ENCODE measurements around the gene DMPK. TPM values are rescaled to one million over a fixed set of nuclear protein-coding genes. Genes with fewer than 3 reads are reported as not detected.

DMPK gene
- total and polyA plus RNA-seq, 9 of the 15 experiments (the other 6 are each of a cell fraction or from before 2014, with no cell fraction given) = 0.24 to 31.3 (median 7.3) TPM

DNA sequence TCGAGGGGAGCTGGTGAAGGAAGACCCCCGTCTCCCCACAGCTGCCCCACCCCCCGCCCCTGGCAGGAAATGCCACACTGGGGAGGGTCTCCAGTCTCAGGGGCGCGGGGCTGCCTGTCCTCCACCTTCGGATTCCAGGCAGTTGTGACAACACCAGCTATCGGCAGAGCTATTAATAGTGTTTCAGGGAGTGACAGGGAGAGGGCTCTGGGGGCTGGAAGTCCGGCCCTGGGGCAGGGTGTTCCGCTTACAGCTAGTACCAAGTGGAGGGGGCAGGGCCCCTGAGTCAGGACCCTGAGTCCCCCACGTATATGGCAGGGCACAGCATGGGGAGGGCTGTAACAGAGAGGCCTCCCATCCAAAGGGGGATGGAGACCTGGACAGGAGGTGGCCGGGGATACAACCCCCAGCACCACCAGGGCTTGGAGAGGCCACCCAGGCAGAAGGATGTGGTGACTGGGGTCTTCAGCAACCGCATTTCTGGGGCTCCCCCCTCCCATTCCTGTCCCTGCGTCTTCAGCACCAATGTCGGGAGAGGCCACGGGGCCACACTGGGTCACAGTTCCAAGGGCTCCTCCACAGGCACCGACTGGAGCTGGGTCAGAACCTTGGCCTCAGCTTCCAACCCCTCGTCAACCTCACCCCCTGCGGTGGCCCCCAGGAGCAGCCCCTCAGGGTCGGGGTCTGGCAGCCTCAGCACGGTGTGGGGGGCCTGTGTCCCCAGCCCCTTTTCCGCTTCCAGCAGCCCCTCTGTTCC lies 17.2 kb downstream of the DMPK start (continued):
- TF ChIP-seq, protein P1, sequence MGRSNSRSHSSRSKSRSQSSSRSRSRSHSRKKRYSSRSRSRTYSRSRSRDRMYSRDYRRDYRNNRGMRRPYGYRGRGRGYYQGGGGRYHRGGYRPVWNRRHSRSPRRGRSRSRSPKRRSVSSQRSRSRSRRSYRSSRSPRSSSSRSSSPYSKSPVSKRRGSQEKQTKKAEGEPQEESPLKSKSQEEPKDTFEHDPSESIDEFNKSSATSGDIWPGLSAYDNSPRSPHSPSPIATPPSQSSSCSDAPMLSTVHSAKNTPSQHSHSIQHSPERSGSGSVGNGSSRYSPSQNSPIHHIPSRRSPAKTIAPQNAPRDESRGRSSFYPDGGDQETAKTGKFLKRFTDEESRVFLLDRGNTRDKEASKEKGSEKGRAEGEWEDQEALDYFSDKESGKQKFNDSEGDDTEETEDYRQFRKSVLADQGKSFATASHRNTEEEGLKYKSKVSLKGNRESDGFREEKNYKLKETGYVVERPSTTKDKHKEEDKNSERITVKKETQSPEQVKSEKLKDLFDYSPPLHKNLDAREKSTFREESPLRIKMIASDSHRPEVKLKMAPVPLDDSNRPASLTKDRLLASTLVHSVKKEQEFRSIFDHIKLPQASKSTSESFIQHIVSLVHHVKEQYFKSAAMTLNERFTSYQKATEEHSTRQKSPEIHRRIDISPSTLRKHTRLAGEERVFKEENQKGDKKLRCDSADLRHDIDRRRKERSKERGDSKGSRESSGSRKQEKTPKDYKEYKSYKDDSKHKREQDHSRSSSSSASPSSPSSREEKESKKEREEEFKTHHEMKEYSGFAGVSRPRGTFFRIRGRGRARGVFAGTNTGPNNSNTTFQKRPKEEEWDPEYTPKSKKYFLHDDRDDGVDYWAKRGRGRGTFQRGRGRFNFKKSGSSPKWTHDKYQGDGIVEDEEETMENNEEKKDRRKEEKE (IDR thresholded peaks at IDR 0.05; ENCODE audit: borderline replicate concordance in 1 of 2, control insufficient read depth in 1 of 2, low read depth in 2 of 2, low read length in 1 of 2) = no peak
- TF ChIP-seq TRIM28 (IDR thresholded peaks at IDR 0.05) (no peak), POLR2AphosphoS2 (IDR thresholded peaks at IDR 0.05; ENCODE audit: low read length) (no peak)

DNA sequence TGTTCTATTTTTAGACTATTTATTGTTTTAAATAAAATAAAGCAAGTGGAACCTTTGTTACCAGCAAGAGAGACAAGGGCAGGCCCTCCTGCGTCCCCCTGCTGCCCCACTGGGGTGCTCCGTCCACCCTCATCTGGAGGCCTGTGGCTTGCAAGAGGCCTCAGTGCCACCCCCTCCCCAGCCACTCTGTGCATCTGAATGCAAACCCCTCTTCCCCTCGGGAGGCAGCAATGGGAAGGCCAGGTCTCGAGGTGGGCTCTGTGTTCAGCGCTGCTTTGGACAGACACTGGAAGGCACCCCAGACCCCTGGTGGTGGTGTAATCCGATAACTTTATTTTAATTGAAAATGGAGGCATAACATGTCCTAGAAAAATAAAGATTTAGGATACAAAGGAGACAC lies 17.8 kb downstream of the DMPK start:
- FAIRE-seq = no peak
- no TSS peak for BruUV-seq (replicated peaks)

More for the DNA sequence above, 17.8 kb downstream of the DMPK start:
- no peaks in the 10 kb centered on the region for H3K9me3 ChIP-seq (replicated peaks; ENCODE audit: control insufficient read depth, insufficient read depth, low read depth, low read length)
- CTCF ChIA-PET (ENCODE audit: low intra/inter-chr PET ratio) = no interaction called here
- intact Hi-C loops (cut with micrococcal nuclease) = no loop called here
- peaks cover 17% of the 10 kb centered on the region; the same call in 2 of the 3 replicates for H3K79me2 ChIP-seq (ENCODE audit: control insufficient read depth, insufficient read depth, low read length)
- no peak overlapping the region for H3K27ac ChIP-seq (ENCODE audit: extremely low read depth, low read depth, low read length)
- no peaks in the 10 kb centered on the region for H4K20me1 ChIP-seq (replicated peaks; ENCODE audit: control insufficient read depth, insufficient read depth, low read length)
- H3K4me3 ChIP-seq = no peak overlapping the region
- H3K4me2 ChIP-seq (ENCODE audit: insufficient read depth, low read length) = no peak overlapping the region
- in situ Hi-C loops (cut with MboI) = no loop called here
- WGBS (ENCODE audit: insufficient coverage, low coverage, missing lambda C conversion rate) = 77% methylated on average over 6 of the region's 6 CpGs
- DNase-seq (ENCODE audit: extremely low read depth in 1 of 4, low spot score in 3 of 4) (no peak), ATAC-seq (no peak)
- TF ChIP-seq KLF16 (IDR thresholded peaks at IDR 0.05) (no peak), U2AF1 (optimal IDR thresholded peaks at IDR 0.05; ENCODE audit: low read depth, low read length) (no peak), ADNP (tag; IDR thresholded peaks at IDR 0.05) (no peak), SLC30A9 (CRISPR knock-in tag; IDR thresholded peaks at IDR 0.05) (no peak), MTA3 (IDR thresholded peaks at IDR 0.05; ENCODE audit: borderline replicate concordance) (no peak)
- TF ChIP-seq, protein P2, sequence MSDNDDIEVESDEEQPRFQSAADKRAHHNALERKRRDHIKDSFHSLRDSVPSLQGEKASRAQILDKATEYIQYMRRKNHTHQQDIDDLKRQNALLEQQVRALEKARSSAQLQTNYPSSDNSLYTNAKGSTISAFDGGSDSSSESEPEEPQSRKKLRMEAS (CRISPR knock-in tag; IDR thresholded peaks at IDR 0.05) = no peak
- TF ChIP-seq, protein P3, sequence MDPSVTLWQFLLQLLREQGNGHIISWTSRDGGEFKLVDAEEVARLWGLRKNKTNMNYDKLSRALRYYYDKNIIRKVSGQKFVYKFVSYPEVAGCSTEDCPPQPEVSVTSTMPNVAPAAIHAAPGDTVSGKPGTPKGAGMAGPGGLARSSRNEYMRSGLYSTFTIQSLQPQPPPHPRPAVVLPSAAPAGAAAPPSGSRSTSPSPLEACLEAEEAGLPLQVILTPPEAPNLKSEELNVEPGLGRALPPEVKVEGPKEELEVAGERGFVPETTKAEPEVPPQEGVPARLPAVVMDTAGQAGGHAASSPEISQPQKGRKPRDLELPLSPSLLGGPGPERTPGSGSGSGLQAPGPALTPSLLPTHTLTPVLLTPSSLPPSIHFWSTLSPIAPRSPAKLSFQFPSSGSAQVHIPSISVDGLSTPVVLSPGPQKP (CRISPR knock-in tag; IDR thresholded peaks at IDR 0.05) = no peak
- no peak overlapping the region for H2AFZ ChIP-seq (ENCODE audit: low read depth, low read length)
- peaks cover 6 to 73% of the 10 kb centered on the region in 2 experiments; a peak in 4 of 5 replicates for H3K4me1 ChIP-seq (replicated peaks in 1 of 2; ENCODE audit: control insufficient read depth in 2 of 2, insufficient read depth in 2 of 2, low read length in 2 of 2)
- POLR2A ChIA-PET = interaction anchor here (0.6 to 1.0 kb wide), 3 partner anchors 8 to 578 kb away, joined by 3 to 4 read pairs (median 3); no protein-coding TSS in a partner anchor
- no peaks in the 10 kb centered on the region for H3K9me1 ChIP-seq (ENCODE audit: control insufficient read depth, insufficient read depth, low read length)
- peak overlapping the region in 1 of 2 experiments; percentile 70; a peak in 1 of 4 replicates for H3K9ac ChIP-seq (ENCODE audit: insufficient read depth in 1 of 2, low read depth in 2 of 2, low read length in 2 of 2)
- H3K36me3 ChIP-seq (ENCODE audit: control insufficient read depth, insufficient read depth, low read length) = no peaks in the 10 kb centered on the region; the same call in 2 of the 3 replicates
- H3K27me3 ChIP-seq (ENCODE audit: control insufficient read depth in 2 of 2, insufficient read depth in 2 of 2, low read length in 2 of 2) = no peaks in the 10 kb centered on the region

Measured in K562 (cell line).